ENCODE data around the gene PSMF1. TPM values are rescaled to one million over a fixed set of nuclear protein-coding genes. Genes with fewer than 3 reads are reported as not detected.

PSMF1 gene
- total RNA-seq, 1 experiment from 2014 or later = 90.8 TPM

DNA sequence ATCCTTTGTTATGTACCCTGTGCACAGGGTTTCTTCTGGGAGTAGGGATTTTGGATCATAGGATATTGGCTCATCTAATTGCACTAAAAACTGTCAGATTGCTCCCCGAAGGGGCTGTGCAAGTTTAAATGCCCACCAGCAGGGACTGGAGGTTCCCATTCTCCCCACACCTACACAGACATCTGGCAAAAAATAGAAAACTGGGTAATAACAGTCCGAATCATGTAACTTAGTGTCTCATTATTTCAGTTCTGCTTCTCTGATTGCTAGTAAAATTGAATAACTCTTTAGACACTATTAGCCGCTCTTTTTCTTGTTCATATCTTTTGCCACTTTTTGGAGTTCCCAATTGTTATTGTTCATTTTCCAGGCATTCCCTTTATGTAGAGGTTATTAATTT lies 5.3 kb downstream of the PSMF1 start:
- Mint-ChIP-seq H3K4me3 (no peak overlapping the region), H3K9me3 (no peaks in the 10 kb centered on the region; a peak in 1 of 5 replicates), H3K27ac (no peak overlapping the region), H3K4me1 (peaks cover 21 to 23% of the 10 kb centered on the region in 2 experiments), H3K27me3 (ENCODE audit: low read depth) (no peaks in the 10 kb centered on the region), H3K36me3 (ENCODE audit: insufficient read depth in 1 of 3, low read depth in 3 of 3) (peaks cover 27 to 64% (median 59%) of the 10 kb centered on the region in 3 experiments; a peak in 6 of 7 replicates)
- H3K56ac ChIP-seq (ENCODE audit: insufficient read length, low read depth, low read length) = no peak overlapping the region
- H2BK5ac ChIP-seq (ENCODE audit: insufficient read length, low read length) = no peak overlapping the region
- no peak overlapping the region for H3K9ac ChIP-seq (ENCODE audit: extremely low read depth, insufficient read length, low read length)
- no peak overlapping the region for H4K91ac ChIP-seq (ENCODE audit: insufficient read length, low read depth, low read length)
- no peak overlapping the region for H3K4ac ChIP-seq (ENCODE audit: low read depth, low read length)
- no peak overlapping the region for H2AFZ ChIP-seq (ENCODE audit: low read length)
- H3K14ac ChIP-seq (ENCODE audit: insufficient read depth, low read length) = no peak overlapping the region
- no peak overlapping the region for H2AK5ac ChIP-seq (ENCODE audit: insufficient read length, low read length)
- H2BK15ac ChIP-seq (ENCODE audit: low read depth, low read length) = no peak overlapping the region
- no peak overlapping the region for H3K23ac ChIP-seq (ENCODE audit: insufficient read length, low read depth, low read length)
- H2BK12ac ChIP-seq (ENCODE audit: insufficient read length, low read depth, low read length) = no peak overlapping the region
- peaks cover 4% of the 10 kb centered on the region; the same call in 1 of the 2 replicates for H3K4me1 ChIP-seq (ENCODE audit: insufficient read depth, low read length)
- H2BK120ac ChIP-seq (ENCODE audit: low read depth, low read length, poor library complexity, severe bottlenecking) = no peak overlapping the region
- peaks cover 5% of the 10 kb centered on the region for H3K23me2 ChIP-seq (ENCODE audit: insufficient read length, low read depth, low read length, poor library complexity, severe bottlenecking)
- no peak overlapping the region for H4K5ac ChIP-seq (ENCODE audit: insufficient read length, low read depth, low read length)
- peaks cover 14% of the 10 kb centered on the region; the same call in 1 of the 2 replicates for H3K79me2 ChIP-seq (ENCODE audit: insufficient read depth, low read length)
- TF ChIP-seq, protein P1, sequence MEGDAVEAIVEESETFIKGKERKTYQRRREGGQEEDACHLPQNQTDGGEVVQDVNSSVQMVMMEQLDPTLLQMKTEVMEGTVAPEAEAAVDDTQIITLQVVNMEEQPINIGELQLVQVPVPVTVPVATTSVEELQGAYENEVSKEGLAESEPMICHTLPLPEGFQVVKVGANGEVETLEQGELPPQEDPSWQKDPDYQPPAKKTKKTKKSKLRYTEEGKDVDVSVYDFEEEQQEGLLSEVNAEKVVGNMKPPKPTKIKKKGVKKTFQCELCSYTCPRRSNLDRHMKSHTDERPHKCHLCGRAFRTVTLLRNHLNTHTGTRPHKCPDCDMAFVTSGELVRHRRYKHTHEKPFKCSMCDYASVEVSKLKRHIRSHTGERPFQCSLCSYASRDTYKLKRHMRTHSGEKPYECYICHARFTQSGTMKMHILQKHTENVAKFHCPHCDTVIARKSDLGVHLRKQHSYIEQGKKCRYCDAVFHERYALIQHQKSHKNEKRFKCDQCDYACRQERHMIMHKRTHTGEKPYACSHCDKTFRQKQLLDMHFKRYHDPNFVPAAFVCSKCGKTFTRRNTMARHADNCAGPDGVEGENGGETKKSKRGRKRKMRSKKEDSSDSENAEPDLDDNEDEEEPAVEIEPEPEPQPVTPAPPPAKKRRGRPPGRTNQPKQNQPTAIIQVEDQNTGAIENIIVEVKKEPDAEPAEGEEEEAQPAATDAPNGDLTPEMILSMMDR (conservative IDR thresholded peaks at IDR 0.05) = no peak
- H3T11ph ChIP-seq (ENCODE audit: low read length) = no peak overlapping the region
- H2BK20ac ChIP-seq (ENCODE audit: low read depth, low read length, poor library complexity, severe bottlenecking) = no peak overlapping the region
- no peak overlapping the region for H4K8ac ChIP-seq (replicated peaks; ENCODE audit: insufficient read length, low read depth, low read length)
- no peaks in the 10 kb centered on the region for H4K20me1 ChIP-seq (ENCODE audit: control insufficient read depth, insufficient read depth, insufficient read length)
- no peaks in the 10 kb centered on the region for H3K27me3 ChIP-seq (ENCODE audit: insufficient read depth, low read length)
- DNase-seq = no peak
- no peak overlapping the region for H3K18ac ChIP-seq (ENCODE audit: insufficient read length, low read depth, low read length)
- no CpG with 5 or more reads among the region's 3 CpGs for WGBS (ENCODE audit: extremely low coverage, insufficient read length, low lambda C conversion rate)
- no peak overlapping the region for H3K27ac ChIP-seq (ENCODE audit: insufficient read length, low read depth, low read length)
- H3K9me3 ChIP-seq (ENCODE audit: control insufficient read depth, low read depth, low read length) = no peaks in the 10 kb centered on the region
- H3K79me1 ChIP-seq (ENCODE audit: insufficient read depth, low read depth, low read length, poor library complexity, severe bottlenecking) = peaks cover 12% of the 10 kb centered on the region
- H3K4me2 ChIP-seq (ENCODE audit: insufficient read depth, insufficient read length, low read length) = no peak overlapping the region
